ENCODE measurements around the gene CBL. TPM values are rescaled to one million over a fixed set of nuclear protein-coding genes. Genes with fewer than 3 reads are reported as not detected.

The CBL gene
- total and polyA plus RNA-seq, 2 experiments from 2014 or later = 31.6 to 67.6 TPM

DNA sequence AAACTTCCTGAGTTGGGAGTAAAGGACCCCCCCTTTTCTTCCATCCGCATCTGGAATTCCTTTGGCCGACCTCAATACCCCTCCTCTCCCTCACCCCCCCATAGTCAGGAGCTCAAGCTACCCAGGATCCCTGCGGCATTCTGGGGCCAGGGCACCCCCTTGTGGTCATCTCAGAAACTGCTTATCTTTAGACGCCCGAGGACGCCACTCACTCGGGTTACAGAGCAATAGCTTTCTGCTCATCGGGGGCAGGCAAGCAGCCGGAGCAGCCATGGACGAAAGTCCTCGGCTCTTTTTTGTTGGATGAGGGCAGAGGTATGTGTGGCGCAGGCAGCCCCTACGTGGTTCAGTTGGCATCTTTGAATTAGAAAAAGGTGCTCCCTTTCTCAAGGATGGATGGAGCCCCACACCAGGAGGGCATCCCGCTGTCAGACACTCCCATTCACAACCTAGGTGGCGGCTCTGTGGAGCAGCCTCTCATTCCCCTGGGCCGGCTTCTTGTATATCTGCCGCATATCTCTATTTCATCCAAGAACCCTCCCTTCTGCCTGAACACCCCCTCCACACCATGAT is 132.3 kb downstream of the CBL start:
- peak overlapping the region; percentile 75; the same call in 1 of the 2 replicates for H3K27ac ChIP-seq (ENCODE audit: low read depth)
- H3K27ac Mint-ChIP-seq = peak overlapping the region; percentile 90; the same call in 1 of the 2 replicates
- no peaks in the 10 kb centered on the region; the same call in 1 of the 2 replicates for H3K36me3 ChIP-seq (ENCODE audit: insufficient read depth)
- no peaks in the 10 kb centered on the region for H3K9me2 ChIP-seq (ENCODE audit: insufficient read depth)
- TF ChIP-seq POLR2AphosphoS5 (IDR thresholded peaks at IDR 0.05; ENCODE audit: low read depth) (0 out of 2 replicates have a peak, but pooled peaks have one; percentile 5), ZNF331 (CRISPR knock-in tag; IDR thresholded peaks at IDR 0.05; ENCODE audit: low read depth) (no peak), ETS1 (IDR thresholded peaks at IDR 0.05) (no peak), STAT1 (IDR thresholded peaks at IDR 0.05; ENCODE audit: unreplicated experiment) (no peak), CREB1 (CRISPR knock-in tag; IDR thresholded peaks at IDR 0.05; ENCODE audit: low read depth) (no peak), EZH2phosphoT487 (IDR thresholded peaks at IDR 0.05; ENCODE audit: unreplicated experiment) (no peak), ZNF114 (CRISPR knock-in tag; IDR thresholded peaks at IDR 0.05) (no peak), JUNB (IDR thresholded peaks at IDR 0.05; ENCODE audit: unreplicated experiment) (no peak), ZNF462 (CRISPR knock-in tag; IDR thresholded peaks at IDR 0.05) (no peak), CTCF (conservative IDR thresholded peaks at IDR 0.05; ENCODE audit: low read depth in 2 of 2) (peak; percentile 88 to 94), EZH2 (IDR thresholded peaks at IDR 0.05; ENCODE audit: low read depth, unreplicated experiment) (no peak)
- DNase-seq (ENCODE audit: low spot score) = peak; percentile 92
- ATAC-seq = peak; percentile 30
- peaks cover 53% of the 10 kb centered on the region for H3K4me1 Mint-ChIP-seq
- no peaks in the 10 kb centered on the region; the same call in 2 of the 3 replicates for H3K9me3 Mint-ChIP-seq
- H3F3A ChIP-seq (replicated peaks; ENCODE audit: low read depth) = peaks cover 17% of the 10 kb centered on the region
- no peak overlapping the region for H2AFZ ChIP-seq
- H3K4me1 ChIP-seq (ENCODE audit: insufficient read depth) = peaks cover 44% of the 10 kb centered on the region
- peaks cover 47% of the 10 kb centered on the region for H3K27me3 ChIP-seq (ENCODE audit: insufficient read depth)
- peaks cover 47% of the 10 kb centered on the region for H3K27me3 Mint-ChIP-seq (ENCODE audit: insufficient read depth, low read depth, poor library complexity)
- H4K20me1 ChIP-seq (replicated peaks; ENCODE audit: insufficient read depth) = no peaks in the 10 kb centered on the region
- peak overlapping the region; percentile 76 for H3K4me3 ChIP-seq
- H3K4me3 Mint-ChIP-seq = peak overlapping the region; percentile 100
- H3K36me3 Mint-ChIP-seq (ENCODE audit: low read depth) = peaks cover 16% of the 10 kb centered on the region; the same call in 2 of the 3 replicates
- peaks cover 22% of the 10 kb centered on the region for H3K79me2 ChIP-seq (replicated peaks; ENCODE audit: insufficient read depth)
- peak overlapping the region; percentile 79 for H3K4me2 ChIP-seq

Data from GM23338 (cell line).